NT2/D1 (cell line): ENCODE measurements around the gene PNMA8B.
"Not testable (repeated sequence)": the region's sequence is repeated elsewhere in the genome, so short reads cannot be mapped to it uniquely, and the experiment has no call there.

Experiments used
- SUZ12 ChIP-seq: IDR thresholded peaks from 2 replicates; pipeline ENCODE4 v1.6.1; 2011; ENCODE audit not compliant: insufficient read length, insufficient read depth; ENCODE audit errors: extremely low read depth
- YY1 ChIP-seq: IDR thresholded peaks from 2 replicates; pipeline ENCODE4 v1.6.1; 2011; ENCODE audit not compliant: insufficient read length, insufficient read depth
- ZNF274 ChIP-seq: IDR thresholded peaks from 2 replicates; pipeline ENCODE4 v1.6.1; 2011; ENCODE audit warnings: mild to moderate bottlenecking, low read depth, low read length

DNA sequence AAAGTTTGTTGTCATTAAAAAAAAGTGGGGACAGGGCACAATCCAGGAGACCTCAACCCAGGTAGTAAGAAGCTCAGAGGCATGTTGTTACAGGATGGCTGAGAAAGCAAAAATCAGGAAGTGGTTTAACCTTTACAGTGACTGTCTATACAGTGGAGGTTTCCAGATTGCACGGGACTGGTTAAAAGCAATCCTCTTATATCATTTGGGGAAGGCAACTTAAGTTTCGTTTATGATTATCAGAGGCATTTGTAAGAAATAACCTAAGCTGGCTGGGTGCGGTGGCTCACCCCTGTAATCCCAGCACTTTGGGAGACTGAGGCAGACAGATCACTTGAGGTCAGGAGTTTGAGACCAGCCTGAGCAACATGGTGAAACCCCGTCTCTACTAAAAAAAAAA, 27.3 kb upstream of the PNMA8B start:
- not testable (repeated sequence) for TF ChIP-seq YY1, SUZ12, ZNF274
